GM12873 (cell line): ENCODE results near the gene DALRD3.
A peak's percentile ranks its signal among the peaks of the same experiment; 100 is the strongest.

Source experiments
- CTCF ChIP-seq: IDR thresholded peaks from 2 replicates; pipeline ENCODE4 v1.5.1; 2012; ENCODE audit warnings: low read depth, mild to moderate bottlenecking, moderate library complexity, low read length, control low read depth; ENCODE audit not compliant: insufficient read depth; ENCODE audit errors: missing control alignments

DALRD3 gene

GRCh38 chr3:49025793-49026520 is 7.6 kb upstream of the DALRD3 start:
- no peak for TF ChIP-seq CTCF

- TF ChIP-seq CTCF: no peak
These were observed 6.8 kb upstream of the DALRD3 start for GRCh38 chr3:49025005-49025792.

GRCh38 chr3:49024449-49024848 is 6.1 kb upstream of the DALRD3 start:
- no peak for TF ChIP-seq CTCF

GRCh38 chr3:49023775-49024174 is 5.4 kb upstream of the DALRD3 start:
- no peak for TF ChIP-seq CTCF

- TF ChIP-seq CTCF: no peak
These were observed 4.3 kb upstream of the DALRD3 start for GRCh38 chr3:49022688-49023171.

- peak; percentile 94 for TF ChIP-seq CTCF
These were observed 3.7 kb upstream of the DALRD3 start, which contains the start of gene NDUFAF3 for GRCh38 chr3:49021813-49022687. Gene NDUFAF3 (plus strand): TSS chr3:49022121. CDS start chr3:49022145, 24 bp downstream.
